Neural progenitor cell (in vitro differentiated cells): ENCODE results near the gene SIX5.

Experiments
- CTCF ChIP-seq: fragments of 200-600 bp; sonication (generic); IDR thresholded peaks from 2 replicates; pipeline ENCODE4 v1.5.1; 2017; ENCODE audit warnings: antibody characterized with exemption, mild to moderate bottlenecking
- EZH2 ChIP-seq: fragments of 200-600 bp; sonication (generic); IDR thresholded peaks from 2 replicates; pipeline ENCODE4 v1.6.1; 2017; ENCODE audit warnings: antibody characterized with exemption, mild to moderate bottlenecking, moderate library complexity
- EZH2phosphoT487 ChIP-seq: fragments of 200-600 bp; sonication (generic); IDR thresholded peaks from 2 replicates; pipeline ENCODE4 v1.6.1; 2017; ENCODE audit warnings: antibody characterized with exemption

GRCh38 chr19:45730368-45731288 lies 38.4 kb downstream of the SIX5 start, which contains the start of gene FBXO46:
- TF ChIP-seq CTCF (peak; percentile 43), EZH2 (no peak), EZH2phosphoT487 (no peak)
